HG03097 (cell line): ENCODE measurements around the gene SCARF1.

Experiments
- ATAC-seq: cut with Tn5 transposase; IDR thresholded peaks from one replicate; pipeline ENCODE4 v1.9.1; 2021; ENCODE audit not compliant: unreplicated experiment, low FRiP score

Gene SCARF1

GRCh38 chr17:1648173-1648962 lies 2.8 kb upstream of the SCARF1 start:
- peak; percentile 52 for ATAC-seq

GRCh38 chr17:1647802-1648171 lies 2.3 kb upstream of the SCARF1 start:
- no peak for ATAC-seq

GRCh38 chr17:1646199-1646875 lies 805 bp upstream of the SCARF1 start:
- ATAC-seq: no peak

- peak; percentile 26 for ATAC-seq
Measured at GRCh38 chr17:1644493-1645206, 882 bp downstream of the SCARF1 start.

GRCh38 chr17:1643999-1644492 lies 1.5 kb downstream of the SCARF1 start:
- ATAC-seq: no peak

- no peak for ATAC-seq
Measured at GRCh38 chr17:1643293-1643998, 2.1 kb downstream of the SCARF1 start.

GRCh38 chr17:1641065-1641403 lies 4.5 kb downstream of the SCARF1 start:
- ATAC-seq: no peak

GRCh38 chr17:1640329-1641064 lies 5.0 kb downstream of the SCARF1 start:
- no peak for ATAC-seq

- ATAC-seq: no peak
Measured at GRCh38 chr17:1639549-1640180, 5.9 kb downstream of the SCARF1 start.

- no peak for ATAC-seq
Measured at GRCh38 chr17:1638624-1639300, 6.8 kb downstream of the SCARF1 start.

- no peak for ATAC-seq
Measured at GRCh38 chr17:1638171-1638590, 7.4 kb downstream of the SCARF1 start.

- no peak for ATAC-seq
Measured at GRCh38 chr17:1636732-1637285, 8.7 kb downstream of the SCARF1 start.

GRCh38 chr17:1635675-1636465 lies 9.7 kb downstream of the SCARF1 start:
- no peak for ATAC-seq

- ATAC-seq: no peak
Measured at GRCh38 chr17:1634841-1635650, 10.5 kb downstream of the SCARF1 start.

- ATAC-seq: no peak
Measured at GRCh38 chr17:1630662-1631061, 14.9 kb downstream of the SCARF1 start.

GRCh38 chr17:1629504-1630310 lies 15.8 kb downstream of the SCARF1 start:
- ATAC-seq: no peak
